ENCODE data around the gene FHOD1.

GRCh38 chr16:67183627-67184452 is 63.4 kb downstream of the FHOD1 start, which contains the start of gene MATCAP1:
- TF ChIP-seq MAX (IDR thresholded peaks at IDR 0.05; ENCODE audit: low read depth) (peak; percentile 37; the same call in 1 of the 2 replicates), TAF1 (IDR thresholded peaks at IDR 0.05; ENCODE audit: borderline replicate concordance, low read depth, low read length) (no peak), CTCF (IDR thresholded peaks at IDR 0.05) (no peak), SMC3 (IDR thresholded peaks at IDR 0.05; ENCODE audit: low read depth, low read length) (no peak), GABPA (IDR thresholded peaks at IDR 0.05; ENCODE audit: low read depth) (no peak), RAD21 (IDR thresholded peaks at IDR 0.05; ENCODE audit: low read length) (no peak), CHD2 (IDR thresholded peaks at IDR 0.05; ENCODE audit: low read length, partially characterized antibody) (no peak), JUND (IDR thresholded peaks at IDR 0.05) (no peak), NRF1 (IDR thresholded peaks at IDR 0.05; ENCODE audit: low read depth, low read length) (peak; percentile 26; the same call in 1 of the 2 replicates), SIN3A (IDR thresholded peaks at IDR 0.05; ENCODE audit: borderline replicate concordance, low read depth, low read length) (peak; percentile 30; the same call in 1 of the 2 replicates), GATA2 (CRISPR knock-in tag; IDR thresholded peaks at IDR 0.05) (no peak), REST (IDR thresholded peaks at IDR 0.05; ENCODE audit: low read depth, low read length) (peak; percentile 39), FOXM1 (IDR thresholded peaks at IDR 0.05; ENCODE audit: low read depth) (no peak), EZH2phosphoT487 (IDR thresholded peaks at IDR 0.05; ENCODE audit: borderline replicate concordance, low read depth) (no peak)
